Activated T-helper 1 cell treated with anti-CD3 and anti-CD28 coated beads, Interleukin-12 subunit alpha, Interleukin-12 subunit beta, Interleukin-2, Interleukin-4 antibody, amounts not matched to agents 30 ng/mL and 10 ng/mL and 1 ng/mL, durations not matched to agents 14 hours and 24 hours and 36 hours (primary cell): ENCODE data around the gene FRRS1L. TPM values are rescaled to one million over a fixed set of nuclear protein-coding genes. Genes with fewer than 3 reads are reported as not detected.

Experiments used
- DNase-seq: peaks from one replicate; pipeline ENCODE4 v3.0.0; 2021; ENCODE audit warnings: low spot score
- H3K27ac Mint-ChIP-seq: one replicate; pipeline ENCODE4 v1.8.0; 2021; ENCODE audit warnings: mild to moderate bottlenecking, mixed read lengths
- H3K27me3 Mint-ChIP-seq: one replicate; pipeline ENCODE4 v1.8.0; 2022; ENCODE audit warnings: mild to moderate bottlenecking, moderate library complexity, mixed read lengths; ENCODE audit not compliant: insufficient read depth
- H3K36me3 Mint-ChIP-seq: one replicate; pipeline ENCODE4 v1.8.0; 2021; ENCODE audit warnings: low read depth, mixed read lengths
- H3K4me1 Mint-ChIP-seq: one replicate; pipeline ENCODE4 v1.8.0; 2021; ENCODE audit warnings: low read depth, mixed read lengths
- H3K4me3 Mint-ChIP-seq: one replicate; pipeline ENCODE4 v1.8.0; 2021; ENCODE audit warnings: mild to moderate bottlenecking, moderate library complexity, mixed read lengths
- H3K9me3 Mint-ChIP-seq: one replicate; pipeline ENCODE4 v1.8.0; 2021; ENCODE audit warnings: mixed read lengths
- intact Hi-C: fragments of 100-400 bp; cut with micrococcal nuclease; formaldehyde crosslinking; loops from one replicate; pipeline ENCODE4 v1.15.1; 2024
- total RNA-seq: library from RNA; stranded (reverse); gene quantifications from 2 replicates; pipeline ENCODE4 v1.2.3, GENCODE V29; 2022

The FRRS1L gene
- total RNA-seq, 1 donor from 2014 or later, result not detected

DNA sequence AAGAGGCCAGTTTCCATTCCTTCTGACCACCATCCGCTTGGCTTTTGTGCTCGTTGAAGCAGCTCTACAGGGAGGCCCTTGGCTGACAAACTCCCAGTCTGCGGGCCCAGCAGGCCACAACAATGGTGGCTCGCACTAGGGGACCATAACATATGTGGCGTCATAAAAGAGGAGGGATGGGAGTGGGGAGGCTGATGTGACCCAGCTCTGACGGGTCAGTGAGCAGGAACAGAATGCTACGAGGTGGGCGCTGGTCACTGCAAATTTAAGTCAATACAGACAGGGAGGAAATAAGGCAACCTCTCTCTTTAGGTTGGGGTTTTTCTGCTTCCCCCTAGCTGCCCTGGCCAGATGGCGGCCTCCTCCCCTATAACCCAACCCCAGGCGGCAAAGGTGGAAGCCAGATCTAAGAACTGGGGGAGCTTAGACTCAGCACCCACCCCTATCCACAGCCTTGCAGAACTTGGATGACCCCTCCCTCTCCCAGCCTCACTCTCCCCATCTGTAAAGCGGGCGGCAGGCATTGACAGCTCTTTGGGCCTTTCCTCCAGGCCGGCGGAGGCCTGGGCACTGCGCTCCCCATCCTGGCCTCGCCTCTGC, 778 bp downstream of the FRRS1L start:
- Mint-ChIP-seq H3K27ac (no peak overlapping the region), H3K9me3 (peaks cover 11% of the 10 kb centered on the region), H3K4me1 (no peaks in the 10 kb centered on the region), H3K4me3 (no peak overlapping the region), H3K36me3 (no peaks in the 10 kb centered on the region), H3K27me3 (peaks cover 45% of the 10 kb centered on the region)
- intact Hi-C loops, result no loop called here
- no peak for DNase-seq

GRCh38 chr9:109164042-109164441, 3.0 kb downstream of the FRRS1L start:
- Mint-ChIP-seq H3K27me3 (peaks cover 44% of the 10 kb centered on the region), H3K9me3 (peaks cover 11% of the 10 kb centered on the region), H3K36me3 (no peaks in the 10 kb centered on the region), H3K4me1 (no peaks in the 10 kb centered on the region), H3K27ac (no peak overlapping the region), H3K4me3 (no peak overlapping the region)
- DNase-seq, result no peak
- intact Hi-C loops, result no loop called here

- Mint-ChIP-seq H3K36me3 (no peaks in the 10 kb centered on the region), H3K27ac (no peak overlapping the region), H3K4me1 (no peaks in the 10 kb centered on the region), H3K9me3 (peaks cover 11% of the 10 kb centered on the region), H3K27me3 (peaks cover 40% of the 10 kb centered on the region), H3K4me3 (no peak overlapping the region)
- intact Hi-C loops, result no loop called here
- DNase-seq, result no peak
Observed at GRCh38 chr9:109163194-109163593, 3.9 kb downstream of the FRRS1L start.

- no peak overlapping the region for H3K4me3 Mint-ChIP-seq
- no peak overlapping the region for H3K27ac Mint-ChIP-seq
- H3K36me3 Mint-ChIP-seq, result no peaks in the 10 kb centered on the region
- no peak for DNase-seq
- H3K27me3 Mint-ChIP-seq, result peaks cover 37% of the 10 kb centered on the region
- intact Hi-C loops, result no loop called here
- peaks cover 11% of the 10 kb centered on the region for H3K9me3 Mint-ChIP-seq
- H3K4me1 Mint-ChIP-seq, result no peaks in the 10 kb centered on the region
Observed at GRCh38 chr9:109162677-109163076, 4.4 kb downstream of the FRRS1L start.

DNA sequence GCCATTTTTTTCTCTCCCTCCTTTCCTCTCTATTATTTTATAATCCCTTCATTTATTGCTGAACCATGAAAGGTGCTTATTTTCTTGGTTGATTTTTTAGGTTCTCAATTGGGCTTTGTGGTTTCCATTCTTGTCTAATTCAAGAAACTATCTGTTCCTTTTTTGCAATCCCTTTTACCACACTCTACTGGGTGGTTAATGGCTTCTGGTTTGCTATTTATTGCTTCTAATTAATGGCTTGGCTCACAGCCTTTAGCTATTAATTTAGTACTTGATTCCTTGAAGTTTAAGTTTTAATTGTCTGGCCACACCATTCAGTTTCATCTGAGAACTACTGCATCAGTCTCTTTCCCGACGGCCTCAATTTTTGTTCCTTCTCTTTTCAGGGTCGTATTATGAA, 5.6 kb downstream of the FRRS1L start:
- intact Hi-C loops, result no loop called here
- no peaks in the 10 kb centered on the region for H3K36me3 Mint-ChIP-seq
- no peak overlapping the region for H3K27ac Mint-ChIP-seq
- no peak for DNase-seq
- H3K9me3 Mint-ChIP-seq, result peaks cover 11% of the 10 kb centered on the region
- H3K27me3 Mint-ChIP-seq, result peaks cover 33% of the 10 kb centered on the region
- H3K4me1 Mint-ChIP-seq, result no peaks in the 10 kb centered on the region
- H3K4me3 Mint-ChIP-seq, result no peak overlapping the region

- Mint-ChIP-seq H3K27ac (no peak overlapping the region), H3K4me3 (no peak overlapping the region), H3K4me1 (no peaks in the 10 kb centered on the region), H3K27me3 (peaks cover 15% of the 10 kb centered on the region), H3K36me3 (no peaks in the 10 kb centered on the region), H3K9me3 (peaks cover under 1% of the 10 kb centered on the region)
- intact Hi-C loops, result no loop called here
- no peak for DNase-seq
Observed at GRCh38 chr9:109159583-109159982, 7.5 kb downstream of the FRRS1L start.

GRCh38 chr9:109158651-109159050, 8.4 kb downstream of the FRRS1L start:
- no peaks in the 10 kb centered on the region for H3K36me3 Mint-ChIP-seq
- H3K27me3 Mint-ChIP-seq, result peaks cover 10% of the 10 kb centered on the region
- H3K27ac Mint-ChIP-seq, result no peak overlapping the region
- no peaks in the 10 kb centered on the region for H3K4me1 Mint-ChIP-seq
- H3K9me3 Mint-ChIP-seq, result peaks cover 10% of the 10 kb centered on the region
- no peak for DNase-seq
- no peak overlapping the region for H3K4me3 Mint-ChIP-seq
- intact Hi-C loops, result no loop called here

DNA sequence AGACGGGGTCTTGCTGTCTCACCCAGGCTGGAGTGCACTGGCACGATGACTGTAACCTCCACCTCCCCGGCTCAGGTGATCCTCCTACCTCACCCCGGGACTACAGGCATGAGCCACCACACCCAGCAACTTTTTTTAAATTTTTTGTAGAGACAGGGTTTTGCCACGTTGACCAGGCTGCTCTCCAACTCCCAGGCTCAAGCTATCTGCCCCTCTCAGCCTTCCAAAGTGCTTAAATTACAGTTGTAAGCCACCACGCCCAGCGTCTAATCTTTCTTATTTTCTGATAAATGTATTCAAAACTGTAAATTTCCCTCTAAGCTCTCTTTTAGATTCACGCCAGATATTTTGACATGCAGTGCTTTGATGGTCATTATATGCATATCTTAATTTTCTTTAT, 10.3 kb downstream of the FRRS1L start:
- peaks cover 10% of the 10 kb centered on the region for H3K27me3 Mint-ChIP-seq
- no peak overlapping the region for H3K27ac Mint-ChIP-seq
- peaks cover 15% of the 10 kb centered on the region for H3K9me3 Mint-ChIP-seq
- H3K4me1 Mint-ChIP-seq, result no peaks in the 10 kb centered on the region
- intact Hi-C loops, result no loop called here
- no peak overlapping the region for H3K4me3 Mint-ChIP-seq
- no peak for DNase-seq
- no peaks in the 10 kb centered on the region for H3K36me3 Mint-ChIP-seq

DNA sequence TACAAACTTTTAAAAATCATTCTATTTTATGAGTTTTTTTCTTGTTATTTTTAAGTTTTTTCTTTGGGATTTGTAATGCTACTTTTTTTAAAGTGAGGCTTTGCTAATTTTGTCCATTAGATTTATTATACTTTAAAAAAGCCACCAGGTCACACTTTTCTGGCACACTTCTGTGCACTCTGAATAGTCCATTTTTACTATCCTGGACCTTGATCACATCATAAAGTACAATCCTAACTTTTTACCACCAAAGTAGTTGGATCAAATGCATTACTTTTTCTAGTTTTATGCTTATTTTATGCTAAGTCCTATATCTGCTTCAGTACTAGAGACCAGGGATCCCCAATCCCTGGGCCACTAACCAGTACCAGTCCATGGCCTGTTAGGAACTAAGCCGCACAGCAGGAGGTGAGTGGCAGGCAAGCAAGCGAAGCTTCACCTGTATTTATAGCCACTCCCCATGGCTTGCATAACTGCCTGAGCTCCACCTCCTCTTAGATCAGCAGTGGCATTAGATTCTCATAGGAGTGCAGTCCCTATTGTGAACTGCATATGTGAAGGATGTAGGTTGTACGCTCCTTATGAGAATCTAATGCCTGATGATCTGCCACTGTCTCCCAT, 16.0 kb downstream of the FRRS1L start:
- Mint-ChIP-seq H3K27ac (no peak overlapping the region), H3K36me3 (no peaks in the 10 kb centered on the region), H3K27me3 (peaks cover 8% of the 10 kb centered on the region), H3K9me3 (peaks cover 15% of the 10 kb centered on the region), H3K4me1 (no peaks in the 10 kb centered on the region), H3K4me3 (no peak overlapping the region)
- no peak for DNase-seq
- intact Hi-C loops, result no loop called here

GRCh38 chr9:109149722-109150121, 17.3 kb downstream of the FRRS1L start:
- Mint-ChIP-seq H3K4me3 (no peak overlapping the region), H3K4me1 (no peaks in the 10 kb centered on the region), H3K9me3 (peaks cover 15% of the 10 kb centered on the region), H3K27me3 (peaks cover 11% of the 10 kb centered on the region), H3K27ac (no peak overlapping the region), H3K36me3 (no peaks in the 10 kb centered on the region)
- DNase-seq, result no peak
- intact Hi-C loops, result no loop called here

GRCh38 chr9:109149089-109149488, 18.0 kb downstream of the FRRS1L start:
- Mint-ChIP-seq H3K9me3 (peaks cover 9% of the 10 kb centered on the region), H3K4me3 (no peak overlapping the region), H3K27me3 (peaks cover 11% of the 10 kb centered on the region), H3K36me3 (no peaks in the 10 kb centered on the region), H3K27ac (no peak overlapping the region), H3K4me1 (peaks cover 2% of the 10 kb centered on the region)
- DNase-seq, result no peak
- intact Hi-C loops, result no loop called here

GRCh38 chr9:109145051-109145450, 22.0 kb downstream of the FRRS1L start:
- no peaks in the 10 kb centered on the region for H3K36me3 Mint-ChIP-seq
- peaks cover 13% of the 10 kb centered on the region for H3K27me3 Mint-ChIP-seq
- peaks cover 7% of the 10 kb centered on the region for H3K4me1 Mint-ChIP-seq
- DNase-seq, result no peak
- no peak overlapping the region for H3K27ac Mint-ChIP-seq
- no peak overlapping the region for H3K4me3 Mint-ChIP-seq
- intact Hi-C loops, result no loop called here
- H3K9me3 Mint-ChIP-seq, result no peaks in the 10 kb centered on the region

DNA sequence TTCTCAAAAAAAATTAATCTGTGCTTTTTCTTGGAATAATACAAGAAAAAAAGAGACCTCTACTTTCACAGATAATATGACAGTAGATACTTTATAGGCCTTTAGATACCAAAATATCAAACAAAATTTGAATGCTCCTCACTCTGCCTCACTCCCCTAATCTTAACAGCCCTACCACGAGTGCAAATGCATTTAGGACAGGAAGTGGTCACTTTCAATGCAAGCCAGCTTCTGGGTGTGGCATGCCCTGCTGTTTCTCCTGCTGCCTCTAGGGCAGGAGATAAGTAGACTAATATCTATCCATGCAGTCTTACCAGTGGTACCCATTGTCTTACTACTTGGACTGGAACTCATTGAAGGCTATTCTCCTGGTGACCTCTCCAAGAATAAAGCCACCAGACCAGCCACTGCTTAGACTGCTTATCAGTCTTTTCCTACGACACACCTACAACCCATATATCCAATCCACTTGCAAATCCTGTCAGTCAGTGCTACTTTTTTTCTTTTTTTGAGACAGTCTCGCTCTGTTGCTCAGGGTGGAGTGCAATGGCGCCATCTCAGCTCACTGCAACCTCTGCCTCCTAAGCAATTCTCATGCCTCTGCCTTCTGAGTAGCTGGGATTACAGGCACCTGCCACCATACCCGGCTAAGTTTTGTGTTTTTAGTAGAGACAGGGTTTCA, 23.0 kb downstream of the FRRS1L start:
- intact Hi-C loops, result no loop called here
- Mint-ChIP-seq H3K27ac (no peak overlapping the region), H3K27me3 (peaks cover 8% of the 10 kb centered on the region), H3K4me1 (peaks cover 7% of the 10 kb centered on the region), H3K9me3 (no peaks in the 10 kb centered on the region), H3K36me3 (no peaks in the 10 kb centered on the region), H3K4me3 (no peak overlapping the region)
- DNase-seq, result no peak
